GM18951 (cell line): ENCODE data around the gene SCIN.
"Not testable (repeated sequence)": the region's sequence is repeated elsewhere in the genome, so short reads cannot be mapped to it uniquely, and the experiment has no call there.

Experiments used
- POLR2A ChIP-seq: IDR thresholded peaks from 4 replicates; pipeline ENCODE4 v1.6.1; 2011; ENCODE audit warnings: mild to moderate bottlenecking; ENCODE audit not compliant: insufficient read length, insufficient read depth; ENCODE audit errors: extremely low read depth
- in situ Hi-C: fragments of 300-500 bp; cut with MboI; formaldehyde crosslinking; loops from one replicate; pipeline ENCODE4 v1.12.0; 2022; ENCODE audit warnings: low sequenced_read_pairs, mixed read lengths, inconsistent platforms; ENCODE audit not compliant: unreplicated experiment

The SCIN gene

DNA sequence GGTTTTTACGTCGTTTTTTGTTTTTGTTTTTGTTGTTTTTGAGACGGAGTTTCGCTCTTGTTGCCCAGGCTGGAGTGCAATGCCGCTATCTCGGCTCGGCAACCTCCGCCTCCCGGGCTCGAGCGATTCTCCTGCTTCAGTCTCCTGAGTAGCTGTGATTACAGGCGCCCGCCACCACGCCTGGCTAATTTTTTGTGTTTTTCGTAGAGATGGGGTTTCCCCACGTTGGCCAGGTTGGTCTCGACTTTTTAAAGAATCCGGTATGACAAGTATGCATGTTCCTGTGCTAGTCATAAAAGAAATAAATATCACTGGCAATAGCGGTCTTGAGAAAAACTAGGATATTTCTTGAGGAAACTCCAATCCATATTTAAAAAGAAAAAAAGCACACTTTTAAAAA, 114.2 kb downstream of the SCIN start:
- in situ Hi-C loops, result no loop called here
- no peak for TF ChIP-seq POLR2A

DNA sequence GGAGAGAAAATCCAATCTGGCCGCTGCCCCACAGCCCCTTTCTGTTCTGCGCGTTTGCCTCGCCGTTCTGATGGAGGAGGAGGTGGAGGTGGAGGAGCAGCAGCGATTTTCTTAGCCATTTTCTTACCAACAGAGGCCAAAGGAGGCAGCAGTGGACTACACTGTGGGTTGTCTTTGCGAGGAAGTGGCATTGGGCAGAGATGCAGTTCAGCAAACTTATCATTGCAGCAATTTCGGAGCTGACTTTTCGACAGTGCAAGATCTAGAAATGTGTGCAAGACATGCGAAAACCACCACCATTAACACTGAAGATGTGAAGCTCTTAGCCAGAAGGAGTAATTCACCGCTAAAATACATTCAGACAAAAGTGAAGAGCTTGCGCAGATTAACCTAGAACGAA, 115.0 kb downstream of the SCIN start:
- no peak for TF ChIP-seq POLR2A
- in situ Hi-C loops, result no loop called here

DNA sequence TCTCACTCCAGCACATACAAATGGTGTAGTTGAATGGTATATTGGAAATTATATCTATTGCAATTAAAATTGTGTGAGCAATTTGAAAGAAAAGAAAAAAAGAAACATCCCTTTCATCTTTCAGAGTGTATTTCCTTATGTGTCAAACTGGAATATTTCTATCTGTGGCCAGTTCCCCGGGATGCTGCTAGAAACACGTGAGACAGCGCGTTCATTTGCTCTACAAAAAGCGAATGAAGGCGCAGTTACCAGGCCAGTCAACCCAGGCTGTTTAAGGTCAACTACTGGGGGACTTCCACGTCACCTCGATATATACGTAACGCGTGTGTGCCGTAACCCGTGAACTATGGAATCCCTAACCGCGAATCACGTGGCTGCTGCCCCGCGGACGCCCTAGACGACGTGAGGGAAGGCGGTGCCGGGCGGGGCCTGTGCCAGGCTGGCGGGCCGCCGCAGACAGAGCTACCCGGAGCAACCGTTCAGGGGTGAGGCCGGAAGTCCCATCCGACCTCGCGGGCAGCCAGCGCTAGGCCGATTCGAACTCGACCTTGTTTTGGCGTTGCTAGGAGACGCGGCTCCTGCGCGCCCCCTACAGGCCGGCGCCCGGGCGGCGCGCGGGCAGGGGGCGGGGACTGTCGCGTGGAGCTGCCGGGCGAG, 115.8 kb downstream of the SCIN start:
- no peak for TF ChIP-seq POLR2A
- in situ Hi-C loops, result no loop called here

DNA sequence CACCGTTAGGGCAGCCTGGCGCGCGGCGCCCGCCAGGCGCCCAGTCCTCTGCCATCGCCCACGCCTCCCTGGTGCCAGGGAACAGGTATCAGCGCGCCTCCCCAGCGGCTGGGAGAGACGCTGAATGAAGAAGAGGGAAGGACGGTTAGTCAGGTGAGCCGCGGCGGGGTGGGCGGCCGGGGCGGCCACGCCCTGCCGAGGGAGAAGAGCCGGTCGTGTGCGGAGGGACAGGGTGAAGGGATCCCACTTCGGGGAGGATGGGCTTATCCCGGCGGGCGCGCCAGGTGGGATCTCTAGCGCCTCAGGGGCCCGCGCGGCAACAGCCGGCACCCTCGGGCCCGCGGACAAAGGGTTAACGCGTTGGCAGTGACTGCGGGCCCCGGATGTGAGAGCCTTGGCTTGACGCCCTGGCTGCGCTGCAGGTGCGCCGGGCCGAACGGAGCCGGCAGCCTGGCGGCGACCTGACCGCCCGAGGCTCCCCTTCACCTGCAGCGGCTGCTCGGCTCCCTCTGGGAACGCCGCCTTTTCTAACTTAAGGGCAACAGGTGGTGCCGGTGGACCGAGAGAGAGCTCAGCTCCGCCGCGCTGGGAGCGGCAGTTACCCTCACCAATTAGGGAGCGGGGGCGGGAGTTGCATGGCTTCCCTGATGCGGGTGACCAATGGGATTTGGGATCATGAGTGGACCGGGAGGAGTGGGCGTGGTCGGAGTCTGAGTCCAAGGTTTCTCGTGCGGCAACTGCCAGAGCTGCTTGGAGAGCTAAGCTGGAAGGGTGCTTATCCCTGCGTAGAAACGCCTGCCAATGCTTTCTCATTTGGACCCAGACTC, 116.6 kb downstream of the SCIN start, which contains the start of gene ARL4A:
TSS of gene ARL4A (plus strand) at position 743 of the 827 bp plus-strand sequence. CDS start 622 bp downstream, outside the sequence.
- TF ChIP-seq POLR2A, result peak; percentile 39
- in situ Hi-C loops, result no loop called here

DNA sequence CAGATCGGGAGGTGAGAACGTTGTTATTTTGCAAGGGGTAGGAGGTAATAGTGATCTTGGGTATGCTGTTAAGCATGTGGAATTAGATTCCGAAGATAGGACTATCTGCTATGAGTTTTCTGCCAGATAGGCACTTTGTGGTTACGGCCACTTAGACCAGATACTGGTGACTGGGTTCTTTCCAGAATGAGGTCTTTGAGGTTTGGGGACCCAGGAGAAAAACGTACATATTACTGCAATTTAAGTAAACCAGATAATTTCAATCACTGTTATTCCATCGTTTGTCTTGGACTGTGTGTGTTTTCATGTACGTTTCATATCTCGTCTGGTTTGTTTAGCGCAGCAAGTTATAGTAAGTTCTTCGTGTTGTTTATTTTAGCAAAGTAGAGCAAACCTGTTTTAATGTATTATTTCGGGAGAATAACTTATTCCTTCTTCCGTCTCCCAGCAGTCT, 117.2 kb downstream of the SCIN start:
- in situ Hi-C loops, result no loop called here
- no peak for TF ChIP-seq POLR2A

DNA sequence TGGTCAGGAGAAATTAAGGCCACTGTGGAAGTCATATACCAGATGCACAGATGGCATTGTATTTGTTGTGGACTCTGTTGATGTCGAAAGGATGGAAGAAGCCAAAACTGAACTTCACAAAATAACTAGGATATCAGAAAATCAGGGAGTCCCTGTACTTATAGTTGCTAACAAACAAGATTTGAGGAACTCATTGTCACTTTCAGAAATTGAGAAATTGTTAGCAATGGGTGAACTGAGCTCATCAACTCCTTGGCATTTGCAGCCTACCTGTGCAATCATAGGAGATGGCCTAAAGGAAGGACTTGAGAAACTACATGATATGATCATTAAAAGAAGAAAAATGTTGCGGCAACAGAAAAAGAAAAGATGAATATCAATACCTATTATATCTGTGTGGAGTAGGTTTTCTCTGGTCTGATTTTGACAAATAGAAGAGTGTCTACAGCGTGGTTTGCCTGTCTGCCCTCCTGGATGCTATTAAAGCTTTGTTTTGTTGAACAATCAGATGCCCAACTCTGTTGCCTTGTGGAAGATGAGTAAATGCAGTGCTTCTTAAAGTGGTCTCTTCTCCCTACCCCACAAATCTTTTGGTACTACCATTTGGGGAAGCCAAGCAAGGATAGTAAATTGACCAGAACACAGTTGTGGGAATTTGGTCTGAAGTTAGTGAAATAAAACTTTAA, 118.1 kb downstream of the SCIN start:
- in situ Hi-C loops, result not testable (repeated sequence)

DNA sequence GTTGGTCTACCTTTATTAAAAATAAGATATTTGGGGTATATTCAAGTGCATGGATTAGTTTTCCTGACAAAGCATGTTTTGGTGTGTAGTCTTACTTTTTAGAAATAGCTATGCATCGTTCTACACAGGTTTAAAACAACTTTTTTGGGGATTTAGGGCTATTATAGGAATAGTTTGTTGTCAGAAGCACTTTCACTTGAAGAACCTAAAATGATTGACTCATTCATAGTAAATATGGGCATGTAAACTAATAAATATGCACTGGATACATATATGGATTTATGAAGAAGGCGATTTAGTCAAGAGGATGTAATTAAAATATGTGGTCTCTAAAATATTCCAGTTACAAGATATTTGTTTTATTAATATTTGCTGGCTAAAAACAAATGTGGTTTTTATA, 118.9 kb downstream of the SCIN start:
- in situ Hi-C loops, result no loop called here
- TF ChIP-seq POLR2A, result no peak

DNA sequence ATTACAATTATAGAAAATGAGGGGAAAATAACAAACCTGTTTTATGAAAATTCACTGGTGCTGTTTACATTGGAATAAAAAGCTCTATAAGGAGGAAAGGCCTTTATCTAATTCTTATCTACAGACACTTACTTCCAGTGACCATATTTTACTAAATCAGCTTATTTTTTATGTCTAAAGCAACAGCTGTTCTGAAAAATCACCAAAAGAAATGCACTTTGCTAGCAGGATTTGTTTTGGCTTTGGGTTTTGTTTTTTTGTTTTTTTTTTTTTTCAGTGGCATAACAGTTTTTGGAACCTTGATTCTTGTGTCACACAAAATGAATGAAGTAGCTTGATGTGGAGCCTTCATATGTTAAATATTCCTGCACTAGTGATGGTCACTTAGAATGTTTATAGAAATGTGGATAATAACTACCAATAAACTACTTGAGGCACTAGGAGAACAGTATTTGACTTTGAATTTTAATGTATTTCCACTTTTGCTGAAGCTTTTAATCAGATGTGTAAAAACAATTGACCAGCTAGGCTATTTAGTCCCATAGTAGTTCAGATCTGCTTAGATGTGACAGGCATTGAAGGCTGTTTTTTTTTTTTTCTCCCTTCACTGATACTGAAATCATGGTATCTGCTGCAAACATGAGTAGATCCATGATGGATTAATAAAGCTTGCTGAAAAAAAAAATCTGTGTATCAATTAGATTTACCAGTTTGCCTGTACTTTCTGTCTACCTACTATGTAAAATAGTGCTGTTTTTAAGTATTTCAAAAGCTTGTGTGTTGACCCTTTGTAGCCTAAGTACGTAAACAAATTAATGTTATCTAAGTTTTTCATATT, 119.7 kb downstream of the SCIN start:
- no peak for TF ChIP-seq POLR2A
- in situ Hi-C loops, result no loop called here

DNA sequence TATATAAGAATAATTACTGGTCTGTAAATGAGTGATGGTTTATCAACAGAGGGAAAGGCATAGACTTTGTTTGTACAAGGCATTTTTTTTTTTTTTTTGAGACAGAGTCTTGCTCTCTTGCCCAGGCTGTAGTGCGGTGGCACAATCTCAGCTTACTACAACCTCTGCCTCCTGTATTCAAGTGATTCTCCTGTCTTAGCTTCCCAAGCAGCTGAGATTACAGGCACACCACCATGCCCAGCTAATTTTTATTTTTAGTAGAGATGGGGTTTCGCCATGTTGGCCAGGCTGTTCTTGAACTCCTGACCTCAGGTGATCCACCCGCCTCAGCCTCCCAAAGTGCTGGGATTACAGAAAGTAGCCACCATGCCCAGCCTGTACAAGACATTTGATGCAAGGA, 120.9 kb downstream of the SCIN start:
- in situ Hi-C loops, result not testable (repeated sequence)

DNA sequence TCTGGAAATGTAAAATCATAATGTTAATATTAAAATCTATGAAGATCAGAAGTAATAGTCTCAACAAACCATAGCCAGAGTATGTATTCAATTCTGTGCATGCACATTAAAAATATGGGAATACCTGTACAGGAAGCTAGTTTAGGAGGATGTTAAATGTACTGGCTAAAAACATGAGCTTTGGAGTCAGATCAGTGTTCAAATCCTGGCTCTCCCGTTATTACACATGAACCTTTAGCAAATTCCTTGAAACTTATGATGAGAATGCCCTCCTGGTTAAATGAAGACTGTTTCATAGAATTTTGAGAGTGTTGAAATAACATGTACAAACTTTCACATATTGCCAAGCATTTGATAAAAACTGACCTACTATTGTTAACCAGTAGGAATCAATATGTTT, 121.5 kb downstream of the SCIN start:
- in situ Hi-C loops, result no loop called here
- TF ChIP-seq POLR2A, result no peak

DNA sequence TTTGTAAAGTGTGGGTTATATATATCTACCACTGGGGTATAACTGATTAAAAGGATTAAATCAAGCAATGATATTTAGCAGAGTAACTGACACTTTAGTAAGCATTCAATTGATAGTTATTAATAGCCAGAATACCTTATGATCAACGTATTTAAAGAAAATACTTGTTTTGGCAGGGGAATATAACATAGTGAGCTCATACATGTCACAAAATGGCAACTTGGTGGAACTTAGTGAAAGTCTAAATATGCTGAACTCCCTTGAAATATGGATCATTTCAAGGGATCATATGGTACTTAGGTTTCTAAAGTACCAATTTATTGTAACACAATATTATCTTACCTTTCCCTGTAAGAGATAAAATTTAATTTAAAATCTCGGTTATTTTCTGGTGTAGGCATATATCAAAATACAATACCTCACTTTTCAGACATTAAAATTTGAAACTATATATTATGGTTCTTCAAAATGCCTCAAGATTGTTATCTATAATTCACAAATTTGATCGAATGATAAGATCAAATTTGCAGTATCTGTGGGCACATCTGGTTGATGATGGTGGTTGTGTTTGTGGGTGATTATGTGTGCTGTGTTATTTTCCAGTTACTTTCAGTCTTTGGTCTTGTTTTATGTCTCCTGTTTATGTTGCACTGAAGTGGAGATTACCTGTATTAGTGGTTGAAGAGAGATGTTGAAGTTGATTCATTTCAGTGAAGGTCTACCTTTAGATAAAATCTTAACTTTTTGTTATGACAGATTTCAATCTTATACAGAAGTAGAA, 122.1 kb downstream of the SCIN start:
- in situ Hi-C loops, result no loop called here
- no peak for TF ChIP-seq POLR2A

DNA sequence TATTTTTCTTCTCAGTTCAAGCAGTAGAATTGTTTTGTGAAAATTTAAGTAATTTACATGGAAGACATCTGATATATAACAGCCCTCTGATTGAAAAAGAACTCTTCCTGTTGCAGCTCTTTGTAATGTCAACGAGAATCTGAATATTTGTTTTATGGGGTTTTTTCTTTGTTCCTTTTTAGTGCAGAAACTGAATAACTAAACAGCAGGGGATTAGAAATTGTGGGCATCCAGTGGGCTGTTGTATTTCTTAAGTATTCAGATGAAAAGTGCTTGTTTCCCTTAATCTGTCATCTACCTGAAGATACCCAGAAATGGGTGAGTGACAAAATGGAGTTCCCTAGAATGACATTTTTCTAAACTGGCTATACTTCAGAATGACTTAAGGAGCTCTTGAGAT, 124.3 kb downstream of the SCIN start:
- in situ Hi-C loops, result no loop called here
- no peak for TF ChIP-seq POLR2A

DNA sequence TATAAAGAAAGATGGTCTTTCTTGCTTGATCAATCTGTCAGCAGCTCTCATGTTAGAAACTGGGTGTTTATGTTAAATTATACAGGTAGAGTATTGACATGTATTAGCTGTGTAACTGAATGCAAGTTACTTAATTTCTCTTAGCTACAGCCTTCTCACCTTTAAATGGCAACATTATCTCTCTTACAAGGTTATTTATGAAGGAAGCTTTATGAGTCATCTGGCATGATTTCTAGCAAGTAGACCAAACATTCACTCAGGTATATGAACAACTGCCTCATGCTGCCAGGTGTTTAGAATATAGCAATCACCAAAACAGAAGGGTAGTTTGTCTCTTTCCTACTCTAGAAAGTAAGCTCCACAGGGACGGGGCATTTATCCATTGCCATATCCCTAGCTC, 125.4 kb downstream of the SCIN start:
- in situ Hi-C loops, result no loop called here
- no peak for TF ChIP-seq POLR2A
